Fibroblast of skin of left biceps (primary cell): ENCODE results near the gene PSME3IP1.
"Not testable (repeated sequence)": the region's sequence is repeated elsewhere in the genome, so short reads cannot be mapped to it uniquely, and the experiment has no call there.

Experiments used
- DNase-seq, 2 experiments: peaks; one replicate each; pipeline ENCODE4 v3.0.0-alpha.2; 2013; ENCODE audit warnings: low read depth in 2 of 2

The PSME3IP1 gene, protein sequence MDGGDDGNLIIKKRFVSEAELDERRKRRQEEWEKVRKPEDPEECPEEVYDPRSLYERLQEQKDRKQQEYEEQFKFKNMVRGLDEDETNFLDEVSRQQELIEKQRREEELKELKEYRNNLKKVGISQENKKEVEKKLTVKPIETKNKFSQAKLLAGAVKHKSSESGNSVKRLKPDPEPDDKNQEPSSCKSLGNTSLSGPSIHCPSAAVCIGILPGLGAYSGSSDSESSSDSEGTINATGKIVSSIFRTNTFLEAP

DNA sequence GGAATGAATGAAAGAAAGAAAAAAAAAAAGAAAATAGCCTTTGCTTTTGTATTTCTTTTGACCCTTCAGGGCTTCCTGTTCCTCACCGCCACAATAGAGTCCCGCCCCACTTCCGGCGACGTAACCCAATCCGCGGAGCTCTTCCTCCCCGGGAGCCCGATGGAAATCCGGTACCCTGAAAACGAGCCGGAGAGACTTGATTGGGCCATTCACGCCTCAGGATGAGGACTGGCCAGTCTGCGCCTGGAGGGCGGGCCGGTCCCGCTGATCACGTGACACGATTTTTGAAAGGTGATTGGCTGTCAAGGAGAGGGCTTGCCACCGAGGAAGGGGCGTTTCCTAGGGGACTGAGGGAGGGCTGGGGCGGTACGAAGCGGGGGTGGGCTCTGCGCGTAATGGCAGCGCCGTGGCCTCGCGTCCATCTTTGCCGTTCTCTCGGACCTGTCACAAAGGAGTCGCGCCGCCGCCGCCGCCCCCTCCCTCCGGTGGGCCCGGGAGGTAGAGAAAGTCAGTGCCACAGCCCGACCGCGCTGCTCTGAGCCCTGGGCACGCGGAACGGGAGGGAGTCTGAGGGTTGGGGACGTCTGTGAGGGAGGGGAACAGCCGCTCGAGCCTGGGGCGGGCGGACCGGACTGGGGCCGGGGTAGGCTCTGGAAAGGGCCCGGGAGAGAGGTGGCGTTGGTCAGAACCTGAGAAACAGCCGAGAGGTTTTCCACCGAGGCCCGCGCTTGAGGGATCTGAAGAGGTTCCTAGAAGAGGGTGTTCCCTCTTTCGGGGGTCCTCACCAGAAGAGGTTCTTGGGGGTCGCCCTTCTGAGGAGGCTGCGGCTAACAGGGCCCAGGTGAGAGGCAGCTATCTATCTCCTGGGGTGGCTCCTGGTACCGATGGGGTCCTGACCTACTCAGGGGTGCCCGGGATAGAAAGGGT, at the start of gene PSME3IP1, which contains the start of gene RSPRY1:
TSS of gene PSME3IP1 (minus strand) at position 95 of the 927 bp plus-strand sequence. CDS start 12,185 bp downstream, outside the sequence.
TSS of gene RSPRY1 (plus strand) at position 385 of the 927 bp plus-strand sequence. CDS start 18,330 bp downstream, outside the sequence.
- DNase-seq, result peak; percentile 99

- DNase-seq, result peak; percentile 27 to 28
These were observed 49.5 kb upstream of the PSME3IP1 start for GRCh38 chr16:57235128-57236021.

DNA sequence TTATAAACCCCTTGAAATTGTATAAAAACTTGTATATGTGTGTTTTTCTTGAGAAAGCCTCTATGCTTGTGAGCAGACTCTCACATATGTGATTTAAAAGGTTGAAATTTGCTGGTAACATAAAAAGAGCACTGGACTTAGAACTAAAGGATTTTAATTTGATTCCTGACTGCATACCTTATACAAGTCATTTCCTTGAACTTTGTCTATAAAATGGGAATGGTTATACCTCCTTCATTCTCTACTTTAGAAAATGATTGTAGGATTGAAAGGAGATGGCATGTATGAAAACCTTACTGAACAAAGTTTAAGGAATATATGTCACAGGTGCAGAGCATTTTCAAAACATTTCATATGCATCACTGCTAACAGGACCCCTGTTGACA, 48.9 kb upstream of the PSME3IP1 start:
- no peak for DNase-seq

DNA sequence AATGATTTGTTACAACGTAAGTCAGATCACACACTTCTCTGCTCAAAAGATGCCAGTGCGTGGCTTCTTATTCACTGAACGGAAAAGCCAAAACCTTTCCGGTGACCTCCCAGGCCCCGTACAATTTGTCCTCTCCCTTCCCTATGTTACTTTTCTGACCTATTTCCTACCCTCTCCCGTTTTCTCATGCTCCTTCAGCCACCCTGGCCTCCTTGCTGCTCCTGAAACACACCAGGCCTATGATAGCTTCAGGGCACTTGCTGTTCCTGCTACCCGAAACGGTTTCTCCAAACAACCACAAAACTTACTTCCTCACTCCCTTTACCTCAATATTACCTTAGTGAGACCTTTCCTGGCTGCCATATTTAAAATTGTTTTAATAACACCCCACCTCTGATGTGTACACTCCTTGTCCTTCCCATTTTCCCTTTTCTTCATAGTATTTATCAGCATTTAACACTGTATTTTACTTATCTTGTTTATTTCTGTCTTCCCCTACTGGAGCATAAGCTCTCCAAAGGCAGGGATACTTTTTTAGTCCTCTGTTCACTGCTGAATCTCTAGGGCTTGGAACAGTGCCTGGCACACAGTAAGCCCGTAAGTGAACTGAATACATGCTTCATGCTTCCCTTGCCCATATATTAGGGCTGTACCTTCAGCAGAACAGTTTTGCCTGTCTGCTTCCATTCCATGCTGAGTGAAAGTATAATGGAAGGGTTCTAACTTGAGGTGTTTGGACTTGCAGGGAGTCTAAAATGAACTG, 48.3 kb upstream of the PSME3IP1 start:
- DNase-seq, result no peak

- no peak for DNase-seq
These were observed 46.0 kb upstream of the PSME3IP1 start for GRCh38 chr16:57231821-57232350.

DNA sequence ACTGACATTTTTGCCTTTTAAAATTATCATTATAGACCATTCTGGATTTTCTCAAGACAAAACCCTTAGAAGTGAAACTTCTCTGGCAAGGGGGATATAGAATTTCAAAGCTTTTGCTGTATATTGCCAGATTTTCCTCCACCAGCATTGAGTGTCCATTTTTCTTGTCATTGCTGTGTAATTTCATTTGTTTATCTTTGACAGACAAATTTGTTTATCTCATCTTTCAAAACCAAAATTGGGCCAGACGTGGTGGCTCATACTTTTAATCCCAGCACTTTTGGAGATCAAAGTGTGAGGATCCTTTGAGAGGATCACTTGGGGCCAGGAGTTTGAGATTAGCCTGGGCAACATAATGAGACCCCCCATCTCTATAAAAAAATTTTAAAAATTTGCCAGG, 43.2 kb upstream of the PSME3IP1 start:
- no peak for DNase-seq

GRCh38 chr16:57226701-57227621, 41.1 kb upstream of the PSME3IP1 start:
- DNase-seq, result no peak

GRCh38 chr16:57225978-57226377, 40.1 kb upstream of the PSME3IP1 start:
- DNase-seq, result no peak

DNA sequence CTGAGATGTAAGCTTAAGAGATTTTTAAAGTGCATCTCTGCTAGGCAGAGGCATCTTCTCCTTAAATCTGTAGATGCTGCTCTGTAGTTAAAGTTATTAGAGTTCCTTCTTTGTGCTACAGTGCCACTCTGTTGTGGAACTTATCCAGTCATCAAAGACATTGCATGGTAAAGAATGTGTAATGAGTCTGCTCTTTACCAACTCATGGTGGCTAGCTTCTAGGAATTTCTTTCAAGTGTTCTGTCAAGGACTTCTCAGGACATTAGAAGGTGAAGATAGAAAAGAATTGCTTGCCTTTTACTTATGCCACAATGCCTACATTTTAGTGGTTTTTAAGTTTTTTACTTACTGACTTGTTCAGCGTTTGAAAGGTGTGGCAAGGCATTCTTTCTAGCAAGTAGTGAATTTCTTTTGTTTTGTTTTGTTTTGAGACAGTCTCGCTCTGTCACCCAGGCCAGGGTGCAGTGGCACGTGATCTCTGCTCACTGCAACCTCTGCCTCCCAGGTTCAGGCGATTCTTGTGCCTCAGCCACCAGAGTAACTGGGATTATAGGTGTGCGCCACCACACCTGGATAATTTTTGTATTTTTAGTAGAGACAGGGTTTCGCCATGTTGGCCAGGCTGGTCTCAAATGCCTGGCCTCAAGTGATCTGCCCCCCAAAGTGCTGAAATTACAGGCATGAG, 39.0 kb upstream of the PSME3IP1 start:
- DNase-seq, result no peak

- DNase-seq, result no peak
These were observed 37.2 kb upstream of the PSME3IP1 start for GRCh38 chr16:57223057-57223456.

GRCh38 chr16:57216968-57217367, 31.1 kb upstream of the PSME3IP1 start:
- no peak for DNase-seq

DNA sequence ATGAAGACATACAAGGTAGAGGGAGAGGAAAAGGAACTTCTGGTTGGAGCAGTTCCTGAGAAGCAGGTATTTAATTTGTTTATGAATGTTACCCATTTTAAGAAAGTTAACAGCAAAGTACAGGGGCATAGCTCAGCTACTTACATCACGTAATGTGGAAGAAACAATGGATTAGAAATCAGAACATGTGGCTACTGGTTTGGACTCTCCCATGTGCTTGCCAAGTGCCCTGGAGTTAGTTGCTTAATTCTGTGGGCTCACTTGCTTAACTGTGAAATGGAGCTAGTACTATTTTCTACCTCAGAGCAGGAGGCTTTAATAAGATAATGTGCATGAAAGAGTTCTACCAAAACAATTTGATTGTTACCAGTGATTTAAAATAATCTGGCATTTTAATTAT, 27.6 kb upstream of the PSME3IP1 start:
- no peak for DNase-seq

DNA sequence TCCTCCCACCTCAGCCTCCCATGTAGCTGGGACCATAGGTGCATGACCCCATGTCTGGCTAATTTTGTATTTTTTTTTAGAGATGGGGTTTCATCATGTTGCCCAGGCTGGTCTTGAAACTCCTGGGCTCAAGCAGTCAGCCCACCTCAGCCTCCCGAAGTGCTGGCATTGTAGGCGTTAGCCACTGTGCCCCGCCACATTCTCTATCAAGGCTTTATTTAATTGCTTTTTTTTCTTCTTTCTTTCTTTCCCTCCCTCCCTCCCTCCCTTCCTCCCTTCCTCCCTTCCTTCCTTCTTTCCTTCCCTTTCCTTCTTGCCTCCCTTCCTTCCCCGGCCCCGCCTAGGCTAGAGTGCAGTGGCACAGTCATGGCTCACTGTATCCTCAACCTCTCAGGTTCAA, 23.9 kb upstream of the PSME3IP1 start:
- DNase-seq, result no peak

GRCh38 chr16:57208926-57209325, 23.1 kb upstream of the PSME3IP1 start:
- DNase-seq, result no peak

DNA sequence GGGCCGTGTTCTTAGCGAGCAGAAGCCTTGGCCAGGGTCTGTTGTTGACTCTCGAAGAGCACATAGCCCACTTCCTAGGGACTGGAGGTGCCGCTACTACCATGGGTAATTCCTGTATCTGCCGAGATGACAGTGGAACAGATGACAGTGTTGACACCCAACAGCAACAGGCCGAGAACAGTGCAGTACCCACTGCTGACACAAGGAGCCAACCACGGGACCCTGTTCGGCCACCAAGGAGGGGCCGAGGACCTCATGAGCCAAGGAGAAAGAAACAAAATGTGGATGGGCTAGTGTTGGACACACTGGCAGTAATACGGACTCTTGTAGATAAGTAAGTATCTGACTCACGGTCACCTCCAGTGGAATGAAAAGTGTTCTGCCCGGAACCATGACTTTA, 18.8 kb upstream of the PSME3IP1 start:
- no peak for DNase-seq

GRCh38 chr16:57203451-57203850, 17.6 kb upstream of the PSME3IP1 start:
- DNase-seq, result no peak

DNA sequence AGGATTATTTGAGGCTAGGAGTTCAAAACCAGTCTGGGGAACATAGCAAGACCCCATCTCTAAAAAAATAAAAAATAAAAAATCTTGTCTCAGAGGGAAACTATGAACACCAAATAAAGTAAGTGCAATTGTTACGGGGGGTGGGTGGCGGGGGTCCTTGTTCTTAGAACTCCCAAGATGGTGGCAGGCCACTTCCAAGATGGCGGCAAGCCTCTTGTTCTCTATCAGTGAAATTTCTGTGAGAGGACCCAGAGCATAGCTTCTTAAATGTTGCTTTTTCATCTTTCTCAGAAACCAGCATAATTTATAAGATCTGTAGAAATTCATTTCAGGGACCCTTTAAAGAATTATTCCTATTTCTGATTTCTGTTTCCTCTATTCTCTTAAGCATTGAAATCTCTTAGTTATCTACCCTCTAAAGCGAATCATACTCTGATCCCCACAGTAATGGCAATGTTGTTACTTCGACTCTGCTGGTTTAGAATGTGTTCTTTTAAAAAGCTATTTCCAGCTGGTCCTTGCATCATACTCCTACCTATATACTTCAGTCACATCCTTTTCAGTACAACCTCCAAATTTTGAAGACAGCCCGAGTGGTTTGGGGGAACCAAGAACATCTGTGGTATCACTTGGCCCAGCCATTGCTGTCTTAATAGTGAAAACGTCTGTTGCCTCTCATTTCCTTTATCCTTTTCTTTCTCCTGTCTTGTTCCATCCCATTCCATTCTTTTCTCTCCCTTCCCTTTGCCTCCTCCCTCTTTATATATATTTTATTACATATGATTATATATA, 16.5 kb upstream of the PSME3IP1 start:
- DNase-seq, result no peak

- DNase-seq, result not testable (repeated sequence)
These were observed 15.1 kb upstream of the PSME3IP1 start for GRCh38 chr16:57200926-57201325.
